ENCODE results near the gene TSPEAR.

Gene TSPEAR

GRCh38 chr21:44456214-44456914 lies 255.0 kb downstream of the TSPEAR start:
- no peak for DNase-seq

- no peak for DNase-seq
These were observed 255.7 kb downstream of the TSPEAR start for GRCh38 chr21:44455524-44456213.

GRCh38 chr21:44454747-44455523 lies 256.4 kb downstream of the TSPEAR start, which contains the start of gene LRRC3:
Gene LRRC3 (plus strand): TSS chr21:44455510. CDS start chr21:44456645, 1,135 bp downstream.
- peak; percentile 80 for DNase-seq

- no peak for DNase-seq
These were observed 257.3 kb downstream of the TSPEAR start for GRCh38 chr21:44454058-44454457.

GRCh38 chr21:44453120-44453519 lies 258.3 kb downstream of the TSPEAR start:
- DNase-seq, result no peak

- DNase-seq, result no peak
These were observed 260.4 kb downstream of the TSPEAR start for GRCh38 chr21:44450999-44451398.

GRCh38 chr21:44450402-44450801 lies 261.0 kb downstream of the TSPEAR start:
- DNase-seq, result peak; percentile 14

GRCh38 chr21:44449473-44450363 lies 261.7 kb downstream of the TSPEAR start:
- DNase-seq, result peak; percentile 16

GRCh38 chr21:44448651-44449131 lies 262.7 kb downstream of the TSPEAR start:
- DNase-seq, result peak; percentile 17
